HG02588 (cell line): ENCODE data around the gene PRDM10.
"Not testable (repeated sequence)": the region's sequence is repeated elsewhere in the genome, so short reads cannot be mapped to it uniquely, and the experiment has no call there.

Source experiments
- ATAC-seq: cut with Tn5 transposase; IDR thresholded peaks from one replicate; pipeline ENCODE4 v1.9.1; 2021; ENCODE audit warnings: mild to moderate bottlenecking, moderate library complexity; ENCODE audit not compliant: unreplicated experiment

The PRDM10 gene

GRCh38 chr11:130020323-130020722 is 17.7 kb upstream of the PRDM10 start:
- no peak for ATAC-seq

DNA sequence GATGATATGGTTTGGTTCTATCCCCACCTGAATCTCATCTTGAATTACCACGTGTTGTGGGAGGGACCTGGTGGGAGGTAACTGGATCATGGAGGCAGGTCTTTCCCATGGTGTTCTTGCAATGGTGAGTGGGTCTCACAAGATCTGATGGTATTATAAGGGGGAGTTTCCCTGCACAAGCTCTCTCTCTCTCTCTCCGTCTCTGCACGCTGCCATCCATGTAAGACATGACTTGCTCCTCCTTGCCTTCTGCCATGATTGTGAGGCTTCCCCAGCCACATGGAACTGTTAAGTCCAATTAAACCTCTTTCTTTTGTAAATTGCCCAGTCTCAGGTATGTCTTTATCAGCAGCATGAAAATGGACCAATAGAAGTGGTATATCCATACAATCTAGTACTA is 13.2 kb upstream of the PRDM10 start:
- ATAC-seq: not testable (repeated sequence)

GRCh38 chr11:130008326-130008725 is 5.7 kb upstream of the PRDM10 start:
- ATAC-seq: no peak

DNA sequence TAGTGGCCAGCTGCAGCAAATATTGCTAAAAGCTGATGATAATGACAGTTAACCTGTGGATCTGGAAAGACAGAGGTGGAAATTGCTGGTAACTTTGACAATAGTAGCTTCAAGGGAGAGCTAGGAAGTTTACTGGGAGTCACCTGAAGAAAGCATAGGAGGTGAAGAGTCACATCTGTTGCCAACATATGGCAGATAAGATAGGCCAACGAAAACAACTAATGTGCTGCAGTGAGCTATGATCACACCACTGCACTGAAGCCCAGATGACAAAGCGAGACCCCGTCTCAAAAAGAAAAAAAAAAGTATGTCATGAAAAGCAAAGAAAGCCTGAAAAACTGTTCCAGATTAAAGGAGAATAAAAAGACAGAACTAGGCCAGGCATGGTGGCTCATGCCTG is 4.3 kb upstream of the PRDM10 start:
- ATAC-seq: no peak

GRCh38 chr11:130003717-130004001 is 1.0 kb upstream of the PRDM10 start:
- ATAC-seq: peak; percentile 22

GRCh38 chr11:130002846-130003716 is 446 bp upstream of the PRDM10 start:
- ATAC-seq: peak; percentile 76

GRCh38 chr11:130001461-130002351 is 929 bp downstream of the PRDM10 start:
- peak; percentile 28 for ATAC-seq

- no peak for ATAC-seq
Observed at GRCh38 chr11:130000552-130001176, 2.0 kb downstream of the PRDM10 start.

- no peak for ATAC-seq
Observed at GRCh38 chr11:129999407-129999806, 3.2 kb downstream of the PRDM10 start.

- ATAC-seq: no peak
Observed at GRCh38 chr11:129998905-129999304, 3.7 kb downstream of the PRDM10 start.

DNA sequence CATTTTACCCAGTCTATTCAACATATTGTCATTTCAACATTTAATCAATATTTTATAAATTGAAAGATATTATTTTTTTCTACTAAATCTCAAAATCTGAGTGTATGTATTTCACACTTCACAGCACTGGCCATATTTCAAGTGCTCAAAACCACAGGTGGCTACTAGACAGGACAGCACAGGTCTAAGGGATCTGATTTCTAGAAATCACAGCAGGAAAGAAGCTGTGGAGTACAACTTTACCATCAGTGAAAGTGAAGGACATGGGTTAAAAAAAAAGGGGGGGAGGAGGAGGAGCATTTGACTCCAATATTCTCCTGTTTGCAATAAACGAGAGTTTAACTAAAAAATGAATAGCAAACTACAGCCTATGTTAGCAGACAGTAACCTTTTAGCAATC is 4.5 kb downstream of the PRDM10 start:
- no peak for ATAC-seq

DNA sequence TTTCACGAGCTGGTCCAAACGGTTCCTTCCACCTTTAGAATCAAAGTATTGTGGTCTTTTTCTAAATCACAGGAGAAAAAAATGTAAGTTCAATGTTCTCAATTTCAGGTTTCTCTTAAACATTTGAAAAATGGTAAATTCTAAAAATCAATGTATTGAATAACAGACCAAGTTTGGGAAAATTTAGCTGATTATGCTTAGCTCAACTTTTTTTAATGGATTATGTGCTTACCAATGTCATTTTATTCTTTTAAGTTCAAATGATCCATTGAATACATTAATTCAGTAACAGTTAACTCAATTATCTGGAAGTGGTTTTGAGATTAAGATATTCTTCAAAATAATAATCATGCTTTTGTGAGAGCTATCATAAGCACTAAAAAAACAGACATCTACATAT is 5.1 kb downstream of the PRDM10 start:
- ATAC-seq: no peak

GRCh38 chr11:129996113-129996870 is 6.3 kb downstream of the PRDM10 start:
- ATAC-seq: no peak

GRCh38 chr11:129995163-129995562 is 7.5 kb downstream of the PRDM10 start:
- no peak for ATAC-seq

- no peak for ATAC-seq
Observed at GRCh38 chr11:129992161-129992944, 10.3 kb downstream of the PRDM10 start.

- no peak for ATAC-seq
Observed at GRCh38 chr11:129989149-129989813, 13.4 kb downstream of the PRDM10 start.

- no peak for ATAC-seq
Observed at GRCh38 chr11:129987950-129988349, 14.7 kb downstream of the PRDM10 start.

DNA sequence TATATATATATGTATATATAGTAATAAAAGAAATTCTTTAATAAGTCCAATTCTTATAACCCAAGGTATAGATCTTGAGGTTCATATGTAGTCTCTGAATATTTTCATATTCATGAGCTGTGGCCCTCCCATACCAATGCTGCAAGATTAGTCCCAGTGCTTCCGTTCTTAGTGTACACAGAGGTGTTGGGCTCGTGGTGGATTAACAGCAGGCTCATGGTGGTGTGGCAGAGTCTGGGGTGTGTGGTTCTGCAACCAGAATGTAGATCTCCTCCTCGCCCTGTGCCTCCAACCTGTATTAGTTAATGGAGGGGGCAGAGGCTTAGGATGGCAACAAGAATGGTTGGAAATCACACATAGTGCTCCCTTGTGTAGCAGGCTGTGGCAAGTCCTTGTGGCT is 16.8 kb downstream of the PRDM10 start:
- ATAC-seq: no peak

DNA sequence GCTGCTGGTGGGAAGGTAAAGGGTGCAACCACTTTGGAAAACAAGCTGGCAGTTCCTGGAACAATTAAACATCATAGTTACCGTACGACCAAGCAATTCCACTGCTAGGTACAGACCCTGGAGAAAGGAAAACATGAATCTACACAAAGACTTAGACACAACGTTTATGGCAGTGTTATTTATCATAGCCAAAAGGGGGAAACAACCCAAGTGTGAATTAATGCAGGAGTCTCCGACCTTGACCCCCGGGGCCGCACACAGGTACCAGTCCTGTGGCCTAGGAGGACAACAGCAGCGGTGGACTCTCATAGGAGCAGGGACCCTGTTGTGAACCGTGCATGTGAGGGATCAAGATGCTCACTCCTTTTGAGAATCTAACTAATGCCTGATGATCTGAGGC is 22.5 kb downstream of the PRDM10 start:
- ATAC-seq: no peak
